ENCODE data around the gene NAGLU. TPM values are rescaled to one million over a fixed set of nuclear protein-coding genes. Genes with fewer than 3 reads are reported as not detected.
A peak's percentile ranks its signal among the peaks of the same experiment; 100 is the strongest.

NAGLU gene
- total RNA-seq, 2 experiments from 2014 or later: 7.8 TPM

DNA sequence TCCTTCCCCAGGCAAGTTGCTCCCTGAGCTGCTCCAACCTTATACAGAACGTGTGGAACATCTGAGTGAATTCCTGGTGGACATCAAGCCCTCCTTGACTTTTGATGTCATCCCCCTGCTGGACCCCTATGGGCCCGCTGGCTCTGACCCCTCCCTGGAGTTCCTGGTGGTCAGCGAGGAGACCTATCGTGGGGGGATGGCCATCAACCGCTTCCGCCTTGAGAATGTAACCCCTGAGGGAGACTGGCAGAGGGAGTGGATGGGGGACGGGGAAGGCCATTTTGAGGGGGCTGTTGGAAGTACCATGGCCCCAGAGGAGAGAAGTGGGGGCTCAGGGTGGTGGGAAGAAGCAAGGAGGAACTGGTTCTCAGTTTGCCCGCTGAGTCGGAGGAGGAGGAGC lies 27.9 kb downstream of the NAGLU start:
- no peaks in the 10 kb centered on the region for H3K27me3 Mint-ChIP-seq
- Histone ChIP-seq H3K9me3 (ENCODE audit: control insufficient read depth in 1 of 2, insufficient read depth in 1 of 2, low read length in 2 of 2) (no peaks in the 10 kb centered on the region), H3K4me1 (ENCODE audit: insufficient read depth, low read length) (peaks cover 64% of the 10 kb centered on the region), H3K4me3 (ENCODE audit: low read length) (no peak overlapping the region), H3K27me3 (ENCODE audit: control insufficient read depth in 1 of 2, insufficient read depth in 2 of 2, low read length in 2 of 2) (no peaks in the 10 kb centered on the region), H3K27ac (ENCODE audit: low read depth in 1 of 2, low read length in 2 of 2) (no peak overlapping the region), H3K36me3 (ENCODE audit: insufficient read depth, low read length) (peaks cover 39% of the 10 kb centered on the region)
- CTCF ChIA-PET: no interaction called here
- H3K27ac Mint-ChIP-seq: peak overlapping the region; percentile 96
- H3K36me3 Mint-ChIP-seq (ENCODE audit: low read depth): peaks cover 56% of the 10 kb centered on the region
- peak overlapping the region; percentile 90 for H3K4me3 Mint-ChIP-seq
- POLR2A ChIA-PET: interaction anchor here (1.7 kb wide), 1 partner anchor 9 kb away, joined by 9 read pairs; no protein-coding TSS in a partner anchor
- no peaks in the 10 kb centered on the region for H3K9me3 Mint-ChIP-seq
- peaks cover 39% of the 10 kb centered on the region for H3K4me1 Mint-ChIP-seq (ENCODE audit: low read depth)
- DNase-seq (peak in 1 of 14 experiments; percentile 16), ATAC-seq (ENCODE audit: poor library complexity) (no peak)
- intact Hi-C loops (cut with DNase I, micrococcal nuclease): loop anchor here in 1 of 2 experiments (2.0 kb wide), 1 partner anchor 27 kb away; the partner anchor contains the start of gene NAGLU
- TF ChIP-seq, protein P1, sequence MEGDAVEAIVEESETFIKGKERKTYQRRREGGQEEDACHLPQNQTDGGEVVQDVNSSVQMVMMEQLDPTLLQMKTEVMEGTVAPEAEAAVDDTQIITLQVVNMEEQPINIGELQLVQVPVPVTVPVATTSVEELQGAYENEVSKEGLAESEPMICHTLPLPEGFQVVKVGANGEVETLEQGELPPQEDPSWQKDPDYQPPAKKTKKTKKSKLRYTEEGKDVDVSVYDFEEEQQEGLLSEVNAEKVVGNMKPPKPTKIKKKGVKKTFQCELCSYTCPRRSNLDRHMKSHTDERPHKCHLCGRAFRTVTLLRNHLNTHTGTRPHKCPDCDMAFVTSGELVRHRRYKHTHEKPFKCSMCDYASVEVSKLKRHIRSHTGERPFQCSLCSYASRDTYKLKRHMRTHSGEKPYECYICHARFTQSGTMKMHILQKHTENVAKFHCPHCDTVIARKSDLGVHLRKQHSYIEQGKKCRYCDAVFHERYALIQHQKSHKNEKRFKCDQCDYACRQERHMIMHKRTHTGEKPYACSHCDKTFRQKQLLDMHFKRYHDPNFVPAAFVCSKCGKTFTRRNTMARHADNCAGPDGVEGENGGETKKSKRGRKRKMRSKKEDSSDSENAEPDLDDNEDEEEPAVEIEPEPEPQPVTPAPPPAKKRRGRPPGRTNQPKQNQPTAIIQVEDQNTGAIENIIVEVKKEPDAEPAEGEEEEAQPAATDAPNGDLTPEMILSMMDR (IDR thresholded peaks at IDR 0.05): no peak

DNA sequence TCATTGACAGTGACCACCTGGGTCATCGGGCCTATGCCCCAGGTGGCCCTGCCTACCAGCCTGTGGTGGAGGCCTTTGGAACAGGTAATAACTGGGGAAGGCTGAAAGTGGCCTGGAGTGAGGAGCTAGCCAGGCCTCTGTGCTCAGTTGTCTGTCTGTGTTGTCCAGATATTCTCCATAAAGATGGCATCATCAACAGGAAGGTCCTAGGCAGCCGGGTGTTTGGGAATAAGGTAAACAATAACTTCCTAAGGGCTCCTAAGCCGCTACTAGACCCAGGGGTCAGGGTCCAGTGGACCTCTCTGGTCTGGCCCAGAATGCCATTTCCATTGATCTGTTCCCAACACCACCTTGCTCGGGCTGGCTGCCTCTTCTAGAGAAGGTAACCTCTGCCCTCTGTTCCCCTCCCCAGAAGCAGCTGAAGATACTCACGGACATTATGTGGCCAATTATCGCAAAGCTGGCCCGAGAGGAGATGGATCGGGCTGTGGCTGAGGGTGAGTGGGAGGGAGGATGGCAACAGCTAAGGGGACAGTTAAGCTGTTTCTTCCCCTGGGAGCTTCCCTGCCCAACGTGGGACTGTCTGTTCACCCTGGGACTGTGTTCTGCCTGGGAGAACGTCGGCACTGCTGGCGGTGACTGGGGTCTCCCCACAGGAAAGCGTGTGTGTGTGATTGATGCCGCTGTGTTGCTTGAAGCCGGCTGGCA lies 28.9 kb downstream of the NAGLU start:
- Histone ChIP-seq H3K4me3 (ENCODE audit: low read length) (no peak overlapping the region), H3K27me3 (ENCODE audit: control insufficient read depth in 1 of 2, insufficient read depth in 2 of 2, low read length in 2 of 2) (no peaks in the 10 kb centered on the region), H3K36me3 (ENCODE audit: insufficient read depth, low read length) (peaks cover 49% of the 10 kb centered on the region), H3K27ac (ENCODE audit: low read depth in 1 of 2, low read length in 2 of 2) (no peak overlapping the region), H3K9me3 (ENCODE audit: control insufficient read depth in 1 of 2, insufficient read depth in 1 of 2, low read length in 2 of 2) (no peaks in the 10 kb centered on the region), H3K4me1 (ENCODE audit: insufficient read depth, low read length) (peaks cover 69% of the 10 kb centered on the region)
- ChIA-PET POLR2A (interaction anchor here (0.9 to 1.1 kb wide), 2 partner anchors 11 to 44 kb away, joined by 3 read pairs; partner anchors contain the start of genes RETREG3 and TUBG1), CTCF (interaction anchor here (0.5 to 1.4 kb wide), 2 partner anchors 14 to 832 kb away, joined by 3 to 4 read pairs; no protein-coding TSS in a partner anchor)
- DNase-seq (no peak), ATAC-seq (ENCODE audit: poor library complexity) (no peak)
- H3K27ac Mint-ChIP-seq: peak overlapping the region; percentile 96
- TF ChIP-seq, protein P1 (IDR thresholded peaks at IDR 0.05): no peak
- H3K4me1 Mint-ChIP-seq (ENCODE audit: low read depth): peaks cover 47% of the 10 kb centered on the region
- intact Hi-C loops (cut with DNase I, micrococcal nuclease): no loop called here
- H3K4me3 Mint-ChIP-seq: peak overlapping the region; percentile 90
- peaks cover 66% of the 10 kb centered on the region for H3K36me3 Mint-ChIP-seq (ENCODE audit: low read depth)
- no peaks in the 10 kb centered on the region for H3K27me3 Mint-ChIP-seq
- H3K9me3 Mint-ChIP-seq: no peaks in the 10 kb centered on the region

DNA sequence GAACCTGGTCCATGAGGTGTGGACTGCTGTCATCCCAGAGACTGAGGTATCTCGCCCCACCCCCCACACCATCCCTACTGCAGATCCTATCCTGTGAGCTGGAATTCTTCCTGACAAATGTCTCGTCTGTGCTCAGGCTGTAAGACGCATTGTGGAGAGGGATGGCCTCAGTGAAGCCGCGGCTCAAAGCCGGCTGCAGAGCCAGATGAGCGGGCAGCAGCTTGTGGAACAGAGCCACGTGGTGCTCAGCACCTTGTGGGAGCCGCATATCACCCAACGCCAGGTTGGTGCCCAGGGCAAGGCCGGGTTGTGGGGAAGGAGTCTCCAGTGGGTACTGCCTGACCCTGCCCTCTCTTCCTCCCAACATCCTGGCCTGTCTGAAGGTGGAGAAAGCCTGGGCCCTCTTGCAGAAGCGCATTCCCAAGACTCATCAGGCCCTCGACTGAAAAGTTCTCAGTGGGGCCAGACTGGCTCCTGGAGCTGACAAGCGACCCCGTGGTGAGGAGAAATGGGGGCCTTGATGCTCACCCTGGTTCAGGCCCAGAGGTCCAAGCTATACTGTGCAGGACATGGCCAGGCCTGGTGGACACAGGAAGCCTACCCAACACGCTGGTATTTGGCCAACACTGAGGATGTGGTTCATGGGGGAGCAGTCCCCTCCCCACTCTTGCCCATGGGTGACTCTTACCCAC lies 29.6 kb downstream of the NAGLU start:
- no peaks in the 10 kb centered on the region for H3K9me3 ChIP-seq (ENCODE audit: control insufficient read depth in 1 of 2, insufficient read depth in 1 of 2, low read length in 2 of 2)
- ChIA-PET CTCF (interaction anchor here (0.8 to 4.6 kb wide), 3 partner anchors 12 to 198 kb away, joined by 3 to 45 read pairs (median 4); partner anchors contain the start of gene PSMC3IP), POLR2A (interaction anchor here (0.9 to 2.6 kb wide), 6 partner anchors 11 to 177 kb away, joined by 3 to 26 read pairs (median 6); partner anchors contain the start of genes PSMC3IP, RETREG3, STAT3 and TUBG1)
- ATAC-seq (ENCODE audit: poor library complexity) (no peak), DNase-seq (peak in 1 of 14 experiments; percentile 35)
- Mint-ChIP-seq H3K36me3 (ENCODE audit: low read depth) (peaks cover 73% of the 10 kb centered on the region), H3K4me1 (ENCODE audit: low read depth) (peaks cover 47% of the 10 kb centered on the region), H3K27me3 (no peaks in the 10 kb centered on the region), H3K9me3 (no peaks in the 10 kb centered on the region), H3K4me3 (peak overlapping the region; percentile 97), H3K27ac (peak overlapping the region; percentile 96)
- peaks cover 56% of the 10 kb centered on the region for H3K36me3 ChIP-seq (ENCODE audit: insufficient read depth, low read length)
- peaks cover 71% of the 10 kb centered on the region for H3K4me1 ChIP-seq (ENCODE audit: insufficient read depth, low read length)
- H3K27me3 ChIP-seq (ENCODE audit: control insufficient read depth in 1 of 2, insufficient read depth in 2 of 2, low read length in 2 of 2): no peaks in the 10 kb centered on the region
- TF ChIP-seq, protein P1 (IDR thresholded peaks at IDR 0.05): no peak
- H3K4me3 ChIP-seq (ENCODE audit: low read length): no peak overlapping the region
- intact Hi-C loops (cut with DNase I, micrococcal nuclease): loop anchor here in 1 of 2 experiments (2.0 kb wide), 1 partner anchor 43 kb away; the partner anchor contains the start of genes RETREG3 and TUBG1
- peak overlapping the region; percentile 81 to 86 for H3K27ac ChIP-seq (ENCODE audit: low read depth in 1 of 2, low read length in 2 of 2)
